NCI-H2196 (cell line): ENCODE data around the gene PTX4.

Experiments used
- DNase-seq: peaks from one replicate; lab custom pipeline; 2025; ENCODE audit not compliant: unreplicated experiment; lab: John Stamatoyannopoulos, UW

The PTX4 gene

DNA sequence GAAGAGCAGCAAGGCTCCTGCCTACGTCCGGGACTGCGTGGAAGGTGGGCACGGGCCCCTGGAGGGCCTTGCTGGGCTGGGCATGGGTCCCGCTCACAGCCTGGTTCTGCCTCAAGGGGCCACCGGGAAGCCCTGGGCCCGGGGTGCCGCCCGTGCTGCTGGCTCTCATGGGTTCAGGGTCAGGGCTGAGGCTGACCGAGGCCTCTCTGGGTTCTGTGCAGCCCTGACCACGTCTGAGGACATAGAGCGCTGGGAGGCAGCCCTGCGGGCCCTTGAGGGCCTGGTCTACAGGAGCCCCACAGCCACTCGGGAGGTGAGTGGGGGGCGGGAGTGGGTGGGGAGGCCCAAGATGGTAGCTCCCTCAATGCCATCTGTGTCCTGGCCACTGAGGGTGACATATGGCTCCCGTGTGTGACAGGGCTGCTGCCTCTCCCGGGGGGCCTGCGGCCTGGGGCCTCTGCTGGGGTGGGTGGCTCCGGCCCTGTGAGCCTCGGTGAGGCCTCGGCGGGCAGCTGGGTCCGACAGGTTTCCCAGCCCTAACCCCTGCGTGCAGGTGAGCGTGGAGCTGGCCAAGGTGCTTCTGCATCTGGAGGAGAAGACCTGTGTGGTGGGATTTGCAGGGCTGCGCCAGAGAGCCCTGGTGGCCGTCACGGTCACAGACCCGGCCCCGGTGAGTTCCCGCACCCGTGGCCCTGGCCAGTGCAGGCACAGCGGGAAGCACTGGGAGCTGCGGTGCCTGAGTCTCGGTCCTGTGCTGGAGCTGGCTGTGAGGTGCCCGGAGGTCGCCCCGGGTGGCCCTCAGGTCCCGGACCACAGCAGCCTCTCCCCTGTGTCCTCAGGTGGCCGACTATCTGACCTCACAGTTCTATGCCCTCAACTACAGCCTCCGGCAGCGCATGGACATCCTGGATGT lies 13.6 kb upstream of the PTX4 start:
- DNase-seq = no peak

DNA sequence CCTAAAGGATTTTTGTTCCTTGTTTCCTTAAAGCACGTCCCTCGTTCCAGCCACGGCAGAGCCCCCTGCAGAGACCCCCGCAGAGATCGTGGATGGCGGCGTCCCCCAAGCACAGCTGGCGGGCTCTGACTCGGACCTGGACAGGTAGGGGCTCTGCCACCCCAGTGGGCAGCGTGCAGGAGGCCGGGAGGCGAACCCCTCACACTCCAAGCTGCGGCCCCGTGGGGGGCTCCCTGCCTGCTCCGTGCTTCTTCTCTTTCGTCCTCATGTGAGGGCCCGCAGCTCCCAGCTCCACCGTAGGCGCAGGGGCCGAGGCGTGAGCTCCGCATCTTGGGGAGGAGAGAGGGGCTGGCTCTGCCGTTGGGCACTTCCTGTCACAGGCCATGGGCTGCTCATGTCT lies 12.9 kb upstream of the PTX4 start:
- no peak for DNase-seq

DNA sequence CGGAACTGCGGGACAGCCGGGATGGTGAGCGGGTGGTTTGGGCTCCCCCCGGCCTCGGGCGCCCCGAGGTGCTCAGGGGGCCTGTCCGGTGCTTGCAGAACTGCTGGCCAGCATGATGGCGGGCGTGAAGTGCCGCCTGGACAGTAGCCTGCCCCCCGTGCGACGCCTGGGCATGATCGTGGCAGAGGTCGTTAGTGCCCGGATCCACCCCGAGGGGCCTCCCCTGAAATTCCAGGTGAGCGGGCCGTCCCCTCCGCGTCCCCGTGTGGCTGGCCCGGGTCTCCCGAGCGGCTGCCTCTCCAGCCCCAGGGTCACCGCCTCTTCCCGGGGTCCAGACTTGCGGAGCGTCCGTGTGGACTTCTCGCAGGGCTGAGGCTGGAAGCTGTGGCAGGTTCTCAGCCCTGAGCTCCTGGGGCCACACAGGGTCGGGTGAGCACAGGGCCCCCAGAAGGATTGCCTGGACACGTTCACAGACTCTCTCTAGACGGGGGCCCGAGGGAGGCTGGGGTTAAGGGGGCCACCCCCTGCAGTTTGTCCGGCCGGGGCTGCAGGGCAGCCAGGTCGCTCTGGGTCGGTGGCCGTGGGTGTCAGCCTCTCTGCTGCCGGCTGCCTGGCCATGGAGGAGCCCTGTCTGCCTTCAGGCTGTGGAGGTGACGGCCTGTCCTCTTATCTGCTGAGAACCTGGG lies 11.9 kb upstream of the PTX4 start:
- no peak for DNase-seq

DNA sequence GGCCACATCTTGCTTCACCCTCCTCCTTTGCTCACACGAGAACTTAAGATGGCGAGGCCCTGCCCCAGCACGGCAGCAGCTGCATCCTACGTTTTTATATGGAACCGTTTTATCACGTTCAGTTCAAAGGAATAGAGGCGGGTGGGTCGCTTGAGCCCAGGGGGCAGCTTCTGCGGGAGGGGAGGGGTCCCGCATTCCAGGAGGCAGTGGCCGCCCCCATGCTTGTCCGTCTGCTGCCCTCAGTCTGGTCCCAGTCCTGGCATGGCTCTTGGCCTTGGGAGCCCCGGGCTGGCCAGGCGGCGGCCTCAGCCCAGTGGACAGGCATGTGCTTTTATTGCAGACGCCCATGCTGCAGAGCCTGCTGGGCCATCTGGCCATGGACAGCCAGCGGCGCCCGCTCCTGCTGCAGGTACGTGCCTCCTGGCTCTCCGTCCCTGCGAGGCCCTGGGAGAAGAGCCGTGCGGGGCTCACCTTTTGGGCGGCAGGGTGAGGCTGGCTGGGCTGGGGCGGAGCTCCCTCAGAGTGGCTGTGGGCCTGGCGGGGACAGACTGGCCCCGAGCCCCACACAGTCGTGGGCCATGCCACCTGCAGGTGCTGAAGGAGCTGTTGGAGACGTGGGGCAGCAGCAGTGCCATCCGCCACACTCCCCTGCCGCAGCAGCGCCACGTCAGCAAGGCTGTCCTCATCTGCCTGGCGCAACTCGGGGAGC lies 11.2 kb upstream of the PTX4 start:
- DNase-seq = no peak

DNA sequence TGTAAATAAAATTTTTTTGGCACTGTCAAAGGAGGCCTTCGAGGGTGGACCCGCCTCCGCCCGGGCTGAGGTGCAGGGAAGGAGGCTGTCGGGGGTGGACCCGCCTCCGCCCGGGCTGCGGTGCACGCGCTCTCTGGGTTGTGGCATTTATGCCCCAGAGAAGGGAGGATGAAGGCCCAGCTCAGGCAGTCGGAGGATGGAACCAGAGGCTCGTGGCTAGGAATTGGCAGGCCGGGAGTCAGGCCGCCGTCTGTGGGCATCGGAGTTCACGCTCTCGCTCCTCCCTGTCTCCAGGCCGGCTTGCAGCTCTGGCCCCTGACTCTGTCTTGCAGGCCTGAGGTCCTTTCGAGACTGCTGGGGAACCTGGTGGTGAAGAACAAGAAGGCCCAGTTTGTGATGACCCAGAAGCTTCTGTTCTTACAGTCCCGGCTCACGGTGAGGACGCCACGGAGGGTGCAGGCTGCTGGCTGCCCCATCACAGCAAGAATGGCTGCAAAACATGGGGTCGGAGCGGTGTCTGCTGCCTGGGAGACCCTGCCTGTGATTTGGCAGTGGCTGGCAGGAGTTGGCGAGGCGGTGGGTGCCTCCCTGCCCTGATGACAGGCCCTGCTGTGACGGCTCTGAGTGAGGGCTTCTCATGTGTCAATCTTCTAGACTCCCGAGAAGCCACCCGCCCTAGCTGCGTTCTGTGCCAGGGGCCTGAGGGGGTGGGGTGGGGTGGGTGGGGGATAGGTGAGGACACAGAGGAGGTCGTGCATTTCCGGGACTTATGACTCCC lies 10.3 kb upstream of the PTX4 start:
- DNase-seq = no peak

DNA sequence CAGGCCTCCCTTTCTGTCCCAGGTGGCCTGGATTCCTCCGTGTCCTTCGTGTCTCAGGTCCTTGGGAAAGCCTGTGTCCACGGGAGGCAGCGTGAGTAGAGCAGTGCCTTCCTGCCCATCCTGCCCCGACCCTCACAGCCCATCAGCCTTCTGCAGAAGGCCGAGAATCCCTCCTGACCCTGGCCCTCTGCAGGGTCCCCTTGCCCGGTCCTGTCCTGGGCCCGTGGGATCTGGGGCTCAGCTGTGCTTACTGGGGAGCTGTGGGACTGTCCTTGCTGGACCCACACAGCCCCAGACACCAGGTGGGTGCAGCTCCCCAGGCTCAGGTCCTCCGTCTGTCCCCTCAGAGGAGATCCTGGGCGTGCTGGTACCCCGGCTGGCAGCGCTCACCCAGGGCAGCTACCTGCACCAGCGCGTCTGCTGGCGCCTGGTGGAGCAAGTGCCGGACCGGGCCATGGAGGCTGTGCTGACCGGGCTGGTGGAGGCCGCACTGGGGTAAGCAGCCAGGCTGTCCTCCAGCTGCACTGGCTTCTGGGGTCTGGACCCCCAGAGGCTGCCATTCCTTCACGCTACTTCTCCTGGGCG lies 8.4 kb upstream of the PTX4 start:
- DNase-seq = no peak

DNA sequence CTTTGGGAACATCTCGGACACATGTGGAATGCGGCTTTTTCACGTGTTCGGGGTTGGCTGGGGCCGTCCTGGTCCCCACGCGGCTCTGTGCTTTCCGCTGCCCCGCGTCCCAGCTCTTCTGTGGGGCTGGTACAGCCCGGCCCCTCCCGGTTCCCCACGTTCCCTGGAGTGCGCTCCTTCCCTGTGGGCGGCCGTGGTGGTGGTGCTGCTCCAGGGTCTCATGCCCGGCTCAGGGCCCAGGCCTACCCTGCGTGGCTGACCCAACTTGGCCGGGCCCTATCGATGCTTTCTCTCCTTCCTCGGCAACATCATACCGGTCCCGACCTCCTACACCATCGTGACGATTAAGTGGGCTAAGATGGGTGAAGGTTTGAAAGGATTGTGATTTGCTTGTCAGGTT lies 7.7 kb upstream of the PTX4 start:
- no peak for DNase-seq

DNA sequence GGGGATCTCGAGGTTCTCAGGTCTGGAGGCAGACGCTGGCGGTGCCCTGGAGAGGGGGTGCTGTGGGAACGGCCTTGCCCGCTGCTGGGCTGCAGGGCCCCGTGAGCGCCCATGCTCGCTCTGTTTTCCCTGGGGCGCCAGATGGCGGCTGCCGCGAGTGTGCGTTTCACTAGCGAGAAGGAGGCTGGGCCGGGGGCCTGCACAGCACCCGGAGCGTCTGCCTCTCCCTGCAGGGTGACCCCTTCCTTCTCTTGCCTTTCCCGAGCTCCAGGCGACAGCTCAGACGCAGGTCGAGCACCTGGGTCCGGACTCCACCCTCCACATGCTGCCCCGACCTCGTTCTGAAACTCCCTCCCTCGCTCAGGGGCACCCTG lies 7.1 kb upstream of the PTX4 start:
- DNase-seq = no peak

DNA sequence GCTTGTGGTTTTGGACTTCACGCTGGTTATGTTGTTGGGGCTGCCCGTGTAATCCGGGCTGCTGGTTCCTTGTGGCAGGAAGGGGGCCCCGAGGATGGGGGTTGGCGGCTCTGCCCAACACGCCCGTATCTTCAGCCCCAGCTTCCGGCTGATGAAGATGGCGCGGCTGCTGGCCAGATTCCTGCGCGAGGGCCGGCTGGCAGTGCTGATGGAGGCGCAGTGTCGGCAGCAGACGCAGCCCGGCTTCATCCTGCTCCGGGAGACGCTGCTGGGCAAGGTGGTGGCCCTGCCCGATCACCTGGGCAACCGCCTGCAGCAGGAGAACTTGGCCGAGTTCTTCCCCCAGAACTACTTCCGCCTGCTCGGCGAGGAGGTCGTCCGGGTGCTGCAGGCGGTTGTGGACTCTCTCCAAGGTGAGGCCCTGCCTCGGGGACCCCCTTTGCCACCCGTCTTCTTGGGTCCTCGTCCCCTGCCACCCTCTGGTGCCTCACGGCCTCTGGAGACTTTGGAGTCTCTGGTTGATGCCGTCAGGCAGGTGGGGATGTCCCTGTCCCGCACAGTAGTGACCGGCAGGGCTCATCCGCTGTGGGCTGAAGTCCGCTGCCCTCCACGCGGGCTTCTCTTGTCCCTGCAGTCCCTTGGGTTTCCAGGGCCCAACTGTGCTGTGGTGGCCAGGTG lies 6.6 kb upstream of the PTX4 start:
- no peak for DNase-seq

DNA sequence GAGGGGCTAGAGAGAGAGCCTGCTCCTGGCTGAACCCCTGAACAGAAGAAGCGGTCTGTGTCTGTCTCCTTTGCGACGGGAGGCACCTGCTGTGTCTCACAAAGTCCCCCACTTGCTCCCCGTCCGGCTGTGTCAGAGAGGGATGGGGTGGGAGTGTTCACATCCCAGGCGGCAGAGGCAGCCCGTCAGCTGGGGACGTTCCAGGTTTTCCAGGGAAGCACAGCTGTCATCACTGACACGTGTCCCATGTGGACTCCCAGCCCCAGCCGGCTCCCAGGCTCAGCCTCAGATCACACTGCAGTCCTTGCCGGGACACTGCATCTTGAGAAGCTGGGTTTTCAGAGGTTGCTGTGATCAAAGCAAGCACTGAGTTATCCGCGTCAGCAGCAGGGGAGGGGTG lies 6.0 kb upstream of the PTX4 start:
- no peak for DNase-seq

DNA sequence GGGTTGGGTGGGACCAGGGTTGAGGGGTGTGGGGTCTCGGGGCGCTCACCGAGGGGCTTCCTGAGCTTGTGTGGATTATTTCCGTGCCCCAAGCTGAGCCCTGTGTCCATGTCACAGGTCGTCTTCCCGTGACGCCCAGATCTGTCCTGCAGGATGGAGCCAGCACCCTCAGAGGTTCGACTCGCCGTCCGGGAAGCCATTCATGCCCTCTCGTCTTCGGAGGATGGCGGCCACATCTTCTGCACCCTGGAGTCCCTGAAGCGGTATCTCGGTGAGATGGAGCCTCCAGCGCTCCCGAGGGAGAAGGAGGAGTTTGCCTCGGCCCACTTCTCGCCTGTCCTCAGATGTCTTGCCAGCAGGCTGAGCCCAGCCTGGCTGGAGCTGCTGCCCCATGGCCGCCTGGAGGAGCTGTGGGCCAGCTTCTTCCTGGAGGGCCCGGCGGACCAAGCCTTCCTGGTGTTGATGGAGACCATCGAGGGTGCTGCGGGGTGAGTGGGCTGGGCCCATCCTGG lies 5.4 kb upstream of the PTX4 start:
- peak; percentile 34 for DNase-seq

DNA sequence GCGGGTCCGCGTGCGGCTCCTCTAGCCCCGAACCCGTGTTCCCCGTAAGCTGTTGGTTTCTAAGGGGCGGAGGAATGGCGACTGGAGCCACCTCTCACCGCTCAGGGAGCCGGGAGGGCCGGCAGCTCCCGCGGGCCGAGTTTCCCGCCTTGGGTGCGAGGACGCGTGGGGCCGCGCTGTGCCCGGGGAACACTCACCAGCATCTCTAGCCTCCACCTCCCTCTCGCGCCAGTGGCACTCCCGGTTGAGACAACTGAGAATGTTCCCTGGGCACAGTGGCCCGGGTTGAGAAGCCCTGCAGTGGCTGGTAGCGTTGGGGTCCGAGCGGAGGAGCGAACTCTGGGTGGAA lies 5.0 kb upstream of the PTX4 start:
- DNase-seq = peak; percentile 50

DNA sequence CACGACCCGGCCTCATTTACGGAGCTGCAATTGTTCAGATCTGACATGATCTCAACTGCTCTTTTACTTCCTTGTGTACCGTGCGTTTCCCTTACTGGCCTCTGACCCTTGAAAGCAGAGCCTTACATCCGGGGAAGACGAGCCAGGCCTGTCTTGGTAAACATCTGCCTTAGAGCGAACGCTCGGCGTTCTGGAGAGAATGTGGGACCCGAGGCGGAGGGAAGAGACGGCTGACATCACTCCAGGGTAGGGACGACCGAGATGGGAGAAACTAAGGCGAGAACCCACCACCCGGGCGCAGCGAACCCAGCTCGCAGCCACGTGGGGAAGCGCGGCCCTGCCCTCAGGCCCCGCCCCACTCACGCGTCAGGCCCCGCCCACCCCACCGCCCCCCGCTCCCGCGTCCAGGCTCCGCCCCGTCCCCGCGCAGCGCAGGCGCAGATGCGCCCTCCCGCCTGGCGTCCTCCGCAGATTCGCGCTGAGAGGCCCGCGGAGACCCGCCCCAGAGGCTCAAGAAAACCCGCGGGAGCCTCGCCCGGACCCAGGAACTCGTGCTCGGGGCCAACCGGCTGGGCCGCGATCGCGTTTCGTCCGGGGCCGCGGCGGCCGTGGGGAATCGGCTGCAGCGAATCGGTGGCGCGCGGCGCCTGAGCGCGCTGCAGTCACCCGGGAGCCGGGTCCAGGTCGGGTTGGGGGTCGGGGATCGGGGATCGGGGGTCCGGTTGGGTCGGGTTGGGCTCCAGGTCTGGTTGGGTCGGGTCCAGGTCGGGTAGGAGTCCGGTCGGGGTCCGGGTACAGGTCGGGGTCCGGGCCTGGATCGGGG lies 4.4 kb upstream of the PTX4 start, which contains the start of gene TELO2:
Gene TELO2 (plus strand): TSS at position 438 of the 823 bp plus-strand sequence. CDS start 922 bp downstream, outside the sequence.
- DNase-seq = peak; percentile 92

DNA sequence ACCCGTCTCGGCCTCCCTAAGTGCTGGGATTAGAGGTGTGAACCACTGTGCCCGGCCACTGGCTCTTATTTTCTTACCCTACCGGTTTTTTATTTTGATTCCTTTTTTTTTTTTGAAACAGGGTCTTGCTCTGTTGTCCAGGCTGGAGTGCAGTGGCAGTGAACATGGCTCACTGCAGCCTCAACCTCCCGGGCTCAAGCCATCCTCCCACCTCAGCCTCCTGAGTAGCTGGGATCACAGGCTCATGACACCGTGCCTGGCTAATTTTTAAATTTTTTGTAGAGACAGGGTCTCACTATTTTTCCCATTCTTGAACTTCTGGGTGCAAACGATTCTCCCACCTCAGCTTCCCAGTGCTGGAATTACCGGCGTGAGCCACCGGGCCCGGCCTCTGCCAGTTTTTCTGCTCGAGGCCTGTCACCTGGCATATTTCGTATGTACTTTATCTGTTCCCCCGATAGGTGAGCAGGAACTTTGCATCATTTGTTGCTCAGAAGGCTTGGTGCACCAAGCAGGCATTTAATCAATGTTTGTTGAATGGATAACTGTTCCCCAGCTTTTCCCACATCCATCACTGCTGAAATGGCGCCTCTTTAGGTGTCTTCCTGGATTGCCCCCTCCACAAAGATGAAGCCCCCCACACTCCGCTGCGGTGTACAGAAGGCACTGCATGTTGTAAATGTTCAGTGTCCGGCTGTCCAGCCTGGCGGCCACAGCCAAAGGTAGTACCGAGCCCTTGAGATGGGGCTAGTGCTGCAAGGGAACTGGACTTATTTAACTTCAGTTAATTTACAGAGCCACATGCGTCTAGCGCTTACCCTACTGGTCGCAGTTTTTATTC lies 3.6 kb upstream of the PTX4 start:
- peak; percentile 42 for DNase-seq

DNA sequence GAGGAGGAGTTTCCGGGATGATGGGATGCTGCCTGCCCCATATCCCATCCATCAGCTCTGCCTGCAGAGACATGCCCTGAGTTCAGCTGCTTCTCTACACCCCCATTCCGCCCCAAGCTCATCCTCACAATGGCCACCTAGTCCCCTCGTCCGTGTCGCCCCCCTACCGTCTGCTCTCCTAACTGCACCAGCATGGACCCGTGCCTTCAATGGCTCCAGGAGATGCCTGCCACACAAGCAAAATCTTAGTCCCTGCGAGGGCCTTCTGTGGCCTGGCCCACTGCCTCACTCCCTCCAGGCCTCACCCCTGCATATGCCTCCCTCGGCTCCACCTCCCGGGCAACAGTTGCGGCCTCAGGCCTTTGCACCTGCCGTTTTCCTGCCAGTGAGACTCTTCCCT lies 2.6 kb upstream of the PTX4 start:
- DNase-seq = peak; percentile 53

DNA sequence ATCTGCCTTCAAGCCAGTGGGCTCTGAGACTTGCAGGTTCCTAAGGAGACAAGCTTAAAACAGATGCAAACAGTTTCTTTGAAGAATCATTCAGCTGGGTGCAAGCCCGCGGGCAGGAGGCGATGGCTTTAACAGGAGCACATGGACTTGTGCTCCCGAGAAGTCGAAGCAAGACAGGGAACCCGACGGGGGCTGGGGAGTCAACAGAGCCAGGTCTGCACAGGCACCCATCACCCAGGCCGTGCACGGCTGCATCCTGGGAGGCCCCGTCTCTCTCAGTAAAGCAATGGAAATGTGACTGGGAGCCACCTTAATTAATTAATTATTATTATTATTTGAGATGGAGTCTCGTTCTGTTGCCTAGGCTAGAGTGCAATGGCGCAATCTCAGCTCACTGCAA lies 333 bp upstream of the PTX4 start:
- DNase-seq = no peak

DNA sequence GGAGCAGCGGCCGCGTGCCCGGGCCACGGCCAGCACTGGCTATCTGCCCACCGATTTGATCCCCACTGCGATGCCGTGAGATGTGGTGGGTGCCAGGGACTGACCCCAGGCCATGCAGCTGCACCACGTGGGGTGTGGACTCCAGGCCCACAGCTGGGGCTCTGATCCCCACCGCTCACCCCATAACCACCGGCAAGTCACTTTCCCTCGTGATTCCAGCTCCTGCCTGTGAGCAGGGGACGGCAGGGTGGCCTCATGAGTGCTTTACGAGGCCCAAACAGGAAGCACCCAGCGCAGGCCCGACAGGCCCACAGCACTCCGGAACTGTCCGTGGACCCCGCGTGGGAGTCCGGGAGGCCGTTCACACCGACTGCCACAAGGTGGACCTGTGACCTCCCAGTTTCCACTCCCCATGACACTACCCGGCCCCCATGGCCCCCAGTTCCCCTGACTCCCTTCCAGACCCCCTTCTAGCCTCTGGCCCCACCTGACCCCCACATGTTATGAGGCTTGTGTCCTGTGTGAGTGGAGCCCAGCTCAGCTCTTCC lies 616 bp downstream of the PTX4 start:
- DNase-seq = no peak
